ENCODE measurements around the gene CRY2. TPM values are rescaled to one million over a fixed set of nuclear protein-coding genes. Genes with fewer than 3 reads are reported as not detected.

Gene CRY2
- total and polyA plus RNA-seq, 2 experiments from 2014 or later = 28.3 to 50.5 TPM

DNA sequence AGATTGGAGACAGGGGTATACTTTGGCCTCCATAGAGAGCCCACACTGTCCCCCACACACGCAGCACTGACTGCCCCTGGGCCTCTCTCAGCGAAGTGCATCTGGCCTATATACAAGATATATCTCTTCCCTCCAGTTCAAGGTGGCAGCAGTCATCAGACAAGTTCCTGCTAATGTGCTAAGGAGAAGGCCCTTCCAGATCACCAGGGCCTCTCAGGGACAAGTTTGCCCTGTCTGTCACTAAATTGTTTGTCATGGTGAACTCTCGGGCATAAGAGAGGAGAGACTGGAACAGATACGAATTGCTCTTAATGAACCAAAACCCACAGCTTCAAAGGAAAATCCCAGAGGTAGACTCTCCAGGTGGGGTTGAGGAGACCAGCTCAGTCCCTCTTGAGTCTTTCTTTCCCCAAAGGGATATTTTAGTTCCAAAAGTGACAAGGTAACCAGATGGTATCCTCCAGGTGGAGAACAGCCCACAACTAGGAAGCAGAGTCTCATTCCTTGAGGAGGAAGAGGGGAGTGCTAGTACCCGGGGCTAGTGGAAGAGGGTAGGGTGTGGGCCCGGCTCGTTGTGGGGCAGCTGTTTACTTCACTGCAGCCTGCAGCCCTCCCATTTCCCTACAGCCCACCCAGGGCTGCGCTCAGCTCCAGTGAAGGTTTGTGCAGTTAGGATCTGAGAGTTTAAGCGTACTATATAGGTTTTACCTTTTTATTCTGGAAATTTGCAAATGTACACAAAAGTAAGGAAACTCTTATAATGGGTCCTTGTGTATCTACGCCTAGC, 44.6 kb upstream of the CRY2 start:
- no peaks in the 10 kb centered on the region for H3K9me3 ChIP-seq (ENCODE audit: low read depth)
- no peak overlapping the region for H3K4me3 ChIP-seq
- DNase-seq (ENCODE audit: low read depth in 1 of 2, low spot score in 1 of 2) = no peak
- no peaks in the 10 kb centered on the region for H3K36me3 ChIP-seq
- no peak overlapping the region for H3K27ac ChIP-seq
- TF ChIP-seq, protein P1, sequence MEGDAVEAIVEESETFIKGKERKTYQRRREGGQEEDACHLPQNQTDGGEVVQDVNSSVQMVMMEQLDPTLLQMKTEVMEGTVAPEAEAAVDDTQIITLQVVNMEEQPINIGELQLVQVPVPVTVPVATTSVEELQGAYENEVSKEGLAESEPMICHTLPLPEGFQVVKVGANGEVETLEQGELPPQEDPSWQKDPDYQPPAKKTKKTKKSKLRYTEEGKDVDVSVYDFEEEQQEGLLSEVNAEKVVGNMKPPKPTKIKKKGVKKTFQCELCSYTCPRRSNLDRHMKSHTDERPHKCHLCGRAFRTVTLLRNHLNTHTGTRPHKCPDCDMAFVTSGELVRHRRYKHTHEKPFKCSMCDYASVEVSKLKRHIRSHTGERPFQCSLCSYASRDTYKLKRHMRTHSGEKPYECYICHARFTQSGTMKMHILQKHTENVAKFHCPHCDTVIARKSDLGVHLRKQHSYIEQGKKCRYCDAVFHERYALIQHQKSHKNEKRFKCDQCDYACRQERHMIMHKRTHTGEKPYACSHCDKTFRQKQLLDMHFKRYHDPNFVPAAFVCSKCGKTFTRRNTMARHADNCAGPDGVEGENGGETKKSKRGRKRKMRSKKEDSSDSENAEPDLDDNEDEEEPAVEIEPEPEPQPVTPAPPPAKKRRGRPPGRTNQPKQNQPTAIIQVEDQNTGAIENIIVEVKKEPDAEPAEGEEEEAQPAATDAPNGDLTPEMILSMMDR (IDR thresholded peaks at IDR 0.05; ENCODE audit: low read depth, low read length) = no peak
- peaks cover 18% of the 10 kb centered on the region for H3K27me3 ChIP-seq
- H3K4me1 ChIP-seq (ENCODE audit: low read depth) = peaks cover 7% of the 10 kb centered on the region

DNA sequence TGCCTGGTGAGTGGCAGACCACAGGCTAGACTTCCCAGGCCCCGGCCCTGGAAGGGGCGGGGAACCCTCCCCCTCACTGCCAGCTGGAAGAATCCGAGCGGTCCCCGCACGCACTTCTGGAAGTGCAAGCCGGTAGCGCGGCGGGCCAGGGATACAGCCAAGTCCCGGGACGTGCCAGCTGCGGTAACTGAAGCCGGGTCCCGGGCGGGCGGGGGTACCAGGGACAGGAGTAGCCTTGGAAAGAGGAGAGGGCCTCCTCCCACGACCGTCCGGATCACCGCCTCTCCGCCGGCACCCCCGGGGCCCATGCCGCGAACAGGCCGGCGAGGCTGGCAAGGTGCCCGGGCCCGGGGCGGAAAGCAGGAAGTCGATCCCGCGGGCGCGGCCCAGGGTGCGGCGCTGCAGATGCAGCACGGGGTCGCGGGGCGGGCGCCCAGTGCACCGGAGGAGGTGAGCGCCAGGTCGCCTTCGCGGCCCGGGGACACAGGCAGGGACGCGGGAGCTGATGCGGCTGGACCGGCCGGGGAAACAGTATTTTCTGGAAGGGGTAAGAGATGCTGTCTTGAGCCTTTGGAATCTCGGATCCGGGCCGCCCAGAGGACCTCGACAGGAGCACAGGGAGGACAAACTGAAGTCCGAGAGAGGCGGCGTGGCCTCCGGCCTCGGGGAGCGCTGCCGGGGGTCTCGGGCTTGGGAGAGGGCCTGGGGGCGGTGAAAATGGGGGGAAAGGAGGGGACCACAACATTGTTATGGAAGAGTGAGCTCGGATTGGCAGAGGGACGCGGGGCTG, 43.1 kb upstream of the CRY2 start:
- Histone ChIP-seq H3K9me3 (ENCODE audit: low read depth) (no peaks in the 10 kb centered on the region), H3K27ac (no peak overlapping the region), H3K36me3 (no peaks in the 10 kb centered on the region), H3K4me1 (ENCODE audit: low read depth) (peaks cover 7% of the 10 kb centered on the region), H3K4me3 (peak overlapping the region; percentile 54), H3K27me3 (peaks cover 18% of the 10 kb centered on the region)
- DNase-seq (ENCODE audit: low read depth in 1 of 2, low spot score in 1 of 2) = peak; percentile 70 to 73
- TF ChIP-seq, protein P1 (IDR thresholded peaks at IDR 0.05; ENCODE audit: low read depth, low read length) = peak; percentile 9

DNA sequence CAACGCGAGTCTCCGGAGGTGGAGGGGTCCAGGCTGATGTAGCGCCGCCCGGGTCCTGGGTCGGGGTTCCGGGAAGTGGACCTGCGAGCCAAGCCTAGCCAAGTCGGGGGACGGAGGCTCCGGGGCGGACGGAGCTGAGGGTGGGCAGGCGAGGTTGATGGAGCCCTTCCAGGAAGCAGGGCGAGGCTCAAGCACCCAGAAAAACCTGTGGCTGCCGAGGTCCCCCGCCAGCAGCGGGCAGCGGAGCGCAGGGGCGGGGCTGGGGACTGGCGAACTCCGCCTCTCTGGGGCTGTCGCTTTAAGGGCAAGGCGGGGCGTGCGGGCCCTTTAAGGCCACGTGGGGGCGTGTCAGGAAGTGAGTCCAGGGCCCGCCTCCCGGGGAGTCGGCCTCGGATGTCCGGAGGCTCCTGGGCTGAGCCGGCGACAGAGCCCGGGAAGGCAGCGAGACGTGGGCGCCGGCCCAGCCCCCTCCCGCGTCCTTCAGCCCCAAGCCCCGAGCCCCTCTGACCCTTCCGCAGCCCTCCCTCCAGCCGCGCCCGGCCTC, 42.4 kb upstream of the CRY2 start, which contains the start of gene SLC35C1:
TSS of gene SLC35C1 (plus strand) at position 389 of the 544 bp plus-strand sequence. CDS start 653 bp downstream, outside the sequence.
- peak; percentile 96 to 98 for DNase-seq (ENCODE audit: low read depth in 1 of 2, low spot score in 1 of 2)
- Histone ChIP-seq H3K4me1 (ENCODE audit: low read depth) (peaks cover 7% of the 10 kb centered on the region), H3K36me3 (no peaks in the 10 kb centered on the region), H3K9me3 (ENCODE audit: low read depth) (no peaks in the 10 kb centered on the region), H3K27me3 (peaks cover 18% of the 10 kb centered on the region), H3K27ac (peak within 1 kb of the TSS; percentile 73), H3K4me3 (peak within 1 kb of the TSS; percentile 54)
- TF ChIP-seq, protein P1 (IDR thresholded peaks at IDR 0.05; ENCODE audit: low read depth, low read length) = peak; percentile 1

DNA sequence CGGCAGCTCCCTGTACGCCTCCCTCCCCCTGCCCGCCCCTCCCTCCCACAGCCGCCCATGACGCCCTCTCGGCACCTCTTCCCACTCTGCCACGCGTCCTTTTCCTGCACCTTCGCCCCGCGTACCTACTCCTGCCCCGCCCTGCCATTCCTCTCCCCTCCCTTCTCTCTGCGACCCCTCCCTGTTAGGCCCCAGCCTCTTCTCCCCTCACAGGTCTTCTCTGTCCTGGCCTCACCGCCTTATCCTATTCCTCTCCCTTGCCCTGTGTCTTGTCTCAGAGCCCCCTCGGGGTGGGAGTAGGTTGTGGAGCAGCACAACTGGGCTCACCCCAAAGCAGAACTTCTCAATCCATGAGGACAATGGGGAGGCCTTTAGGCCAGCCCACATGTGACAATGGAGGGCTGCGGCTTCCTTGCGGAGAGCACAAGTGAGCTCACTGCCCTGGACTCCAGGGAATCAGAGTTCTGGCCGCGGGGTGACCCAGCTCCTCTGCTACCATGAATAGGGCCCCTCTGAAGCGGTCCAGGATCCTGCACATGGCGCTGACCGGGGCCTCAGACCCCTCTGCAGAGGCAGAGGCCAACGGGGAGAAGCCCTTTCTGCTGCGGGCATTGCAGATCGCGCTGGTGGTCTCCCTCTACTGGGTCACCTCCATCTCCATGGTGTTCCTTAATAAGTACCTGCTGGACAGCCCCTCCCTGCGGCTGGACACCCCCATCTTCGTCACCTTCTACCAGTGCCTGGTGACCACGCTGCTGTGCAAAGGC, 41.8 kb upstream of the CRY2 start:
- TF ChIP-seq, protein P1 (IDR thresholded peaks at IDR 0.05; ENCODE audit: low read depth, low read length) = no peak
- H3K27ac ChIP-seq = peak overlapping the region; percentile 73
- no peaks in the 10 kb centered on the region for H3K36me3 ChIP-seq
- DNase-seq (ENCODE audit: low read depth in 1 of 2, low spot score in 1 of 2) = peak; percentile 25 to 67
- H3K4me3 ChIP-seq = peak overlapping the region; percentile 54
- peaks cover 18% of the 10 kb centered on the region for H3K27me3 ChIP-seq
- peaks cover 7% of the 10 kb centered on the region for H3K4me1 ChIP-seq (ENCODE audit: low read depth)
- H3K9me3 ChIP-seq (ENCODE audit: low read depth) = no peaks in the 10 kb centered on the region
